Pulmonary artery endothelial cell (primary cell): ENCODE measurements around the gene TMEM132D. TPM values are rescaled to one million over a fixed set of nuclear protein-coding genes. Genes with fewer than 3 reads are reported as not detected.
"Not testable (repeated sequence)": the region's sequence is repeated elsewhere in the genome, so short reads cannot be mapped to it uniquely, and the experiment has no call there.

Source experiments
- DNase-seq: peaks from one replicate; pipeline ENCODE4 v3.0.0-alpha.2; 2011; ENCODE audit warnings: low read depth, low spot score
- total RNA-seq: library from RNA; depleted of rRNA; stranded (reverse); fragments of >200 nt; gene quantifications from 2 replicates; pipeline ENCODE4 v1.2.3, GENCODE V29; 2014

Gene TMEM132D
- total RNA-seq, 1 donor from 2014 or later: not detected

GRCh38 chr12:129074379-129074778 lies 829.4 kb downstream of the TMEM132D start:
- no peak for DNase-seq

GRCh38 chr12:129073157-129073915 lies 830.5 kb downstream of the TMEM132D start:
- DNase-seq: no peak

GRCh38 chr12:129071362-129071761 lies 832.5 kb downstream of the TMEM132D start:
- DNase-seq: no peak

- DNase-seq: no peak
These were observed 833.9 kb downstream of the TMEM132D start for GRCh38 chr12:129069886-129070285.

GRCh38 chr12:129068684-129069083 lies 835.1 kb downstream of the TMEM132D start:
- DNase-seq: no peak

GRCh38 chr12:129067491-129067890 lies 836.3 kb downstream of the TMEM132D start:
- no peak for DNase-seq

GRCh38 chr12:129064209-129064855 lies 839.5 kb downstream of the TMEM132D start:
- no peak for DNase-seq

GRCh38 chr12:129063600-129063999 lies 840.2 kb downstream of the TMEM132D start:
- no peak for DNase-seq

- no peak for DNase-seq
These were observed 850.6 kb downstream of the TMEM132D start for GRCh38 chr12:129053232-129053631.

GRCh38 chr12:129052373-129052772 lies 851.5 kb downstream of the TMEM132D start:
- no peak for DNase-seq

GRCh38 chr12:129049917-129050316 lies 853.9 kb downstream of the TMEM132D start:
- DNase-seq: no peak

- DNase-seq: not testable (repeated sequence)
These were observed 860.5 kb downstream of the TMEM132D start for GRCh38 chr12:129043334-129043733.

GRCh38 chr12:129036135-129036534 lies 867.7 kb downstream of the TMEM132D start:
- no peak for DNase-seq

- DNase-seq: no peak
These were observed 869.1 kb downstream of the TMEM132D start for GRCh38 chr12:129034558-129035289.

- DNase-seq: no peak
These were observed 875.0 kb downstream of the TMEM132D start for GRCh38 chr12:129028844-129029243.

- no peak for DNase-seq
These were observed 878.8 kb downstream of the TMEM132D start for GRCh38 chr12:129025055-129025454.
